Panc1 (cell line): ENCODE measurements around the gene CACNA1C.

ENCODE experiments used
- TF ChIP-seq, protein P1 (sequence below): fragments of 450-650 bp; IDR thresholded peaks from 2 replicates; pipeline ENCODE4 v1.5.1; 2017; ENCODE audit warnings: mild to moderate bottlenecking
- TF ChIP-seq, protein P2 (sequence below), 2 experiments: IDR thresholded peaks; 2 replicates each; pipeline ENCODE4 v1.6.1; 2011 to 2012; ENCODE audit warnings: low read depth in 2 of 2, control low read depth in 1 of 2, low read length in 1 of 2, mild to moderate bottlenecking in 1 of 2, moderate library complexity in 1 of 2; ENCODE audit not compliant: insufficient read depth in 1 of 2

DNA sequence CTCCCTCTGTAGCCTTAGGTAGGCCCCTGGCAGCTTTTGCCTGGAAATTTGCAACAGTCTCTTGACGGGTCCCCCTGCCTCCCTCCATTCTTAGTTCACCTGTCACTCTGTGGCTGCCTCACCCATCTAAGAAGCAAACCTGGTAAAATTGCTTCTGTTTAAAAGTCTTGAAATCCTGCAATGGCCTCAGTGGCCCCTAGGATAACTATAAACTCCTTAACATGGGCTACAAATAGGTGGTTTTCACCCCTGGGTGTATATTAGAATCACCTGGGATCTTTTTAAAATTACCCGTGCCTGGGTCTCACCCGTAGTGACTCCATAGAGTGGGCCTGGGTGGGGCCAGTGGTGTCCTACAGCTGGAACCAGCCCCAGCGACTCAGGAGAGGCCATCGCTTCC, 332.7 kb downstream of the CACNA1C start:
- TF ChIP-seq, protein P1, sequence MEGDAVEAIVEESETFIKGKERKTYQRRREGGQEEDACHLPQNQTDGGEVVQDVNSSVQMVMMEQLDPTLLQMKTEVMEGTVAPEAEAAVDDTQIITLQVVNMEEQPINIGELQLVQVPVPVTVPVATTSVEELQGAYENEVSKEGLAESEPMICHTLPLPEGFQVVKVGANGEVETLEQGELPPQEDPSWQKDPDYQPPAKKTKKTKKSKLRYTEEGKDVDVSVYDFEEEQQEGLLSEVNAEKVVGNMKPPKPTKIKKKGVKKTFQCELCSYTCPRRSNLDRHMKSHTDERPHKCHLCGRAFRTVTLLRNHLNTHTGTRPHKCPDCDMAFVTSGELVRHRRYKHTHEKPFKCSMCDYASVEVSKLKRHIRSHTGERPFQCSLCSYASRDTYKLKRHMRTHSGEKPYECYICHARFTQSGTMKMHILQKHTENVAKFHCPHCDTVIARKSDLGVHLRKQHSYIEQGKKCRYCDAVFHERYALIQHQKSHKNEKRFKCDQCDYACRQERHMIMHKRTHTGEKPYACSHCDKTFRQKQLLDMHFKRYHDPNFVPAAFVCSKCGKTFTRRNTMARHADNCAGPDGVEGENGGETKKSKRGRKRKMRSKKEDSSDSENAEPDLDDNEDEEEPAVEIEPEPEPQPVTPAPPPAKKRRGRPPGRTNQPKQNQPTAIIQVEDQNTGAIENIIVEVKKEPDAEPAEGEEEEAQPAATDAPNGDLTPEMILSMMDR: no peak
- TF ChIP-seq, protein P2, sequence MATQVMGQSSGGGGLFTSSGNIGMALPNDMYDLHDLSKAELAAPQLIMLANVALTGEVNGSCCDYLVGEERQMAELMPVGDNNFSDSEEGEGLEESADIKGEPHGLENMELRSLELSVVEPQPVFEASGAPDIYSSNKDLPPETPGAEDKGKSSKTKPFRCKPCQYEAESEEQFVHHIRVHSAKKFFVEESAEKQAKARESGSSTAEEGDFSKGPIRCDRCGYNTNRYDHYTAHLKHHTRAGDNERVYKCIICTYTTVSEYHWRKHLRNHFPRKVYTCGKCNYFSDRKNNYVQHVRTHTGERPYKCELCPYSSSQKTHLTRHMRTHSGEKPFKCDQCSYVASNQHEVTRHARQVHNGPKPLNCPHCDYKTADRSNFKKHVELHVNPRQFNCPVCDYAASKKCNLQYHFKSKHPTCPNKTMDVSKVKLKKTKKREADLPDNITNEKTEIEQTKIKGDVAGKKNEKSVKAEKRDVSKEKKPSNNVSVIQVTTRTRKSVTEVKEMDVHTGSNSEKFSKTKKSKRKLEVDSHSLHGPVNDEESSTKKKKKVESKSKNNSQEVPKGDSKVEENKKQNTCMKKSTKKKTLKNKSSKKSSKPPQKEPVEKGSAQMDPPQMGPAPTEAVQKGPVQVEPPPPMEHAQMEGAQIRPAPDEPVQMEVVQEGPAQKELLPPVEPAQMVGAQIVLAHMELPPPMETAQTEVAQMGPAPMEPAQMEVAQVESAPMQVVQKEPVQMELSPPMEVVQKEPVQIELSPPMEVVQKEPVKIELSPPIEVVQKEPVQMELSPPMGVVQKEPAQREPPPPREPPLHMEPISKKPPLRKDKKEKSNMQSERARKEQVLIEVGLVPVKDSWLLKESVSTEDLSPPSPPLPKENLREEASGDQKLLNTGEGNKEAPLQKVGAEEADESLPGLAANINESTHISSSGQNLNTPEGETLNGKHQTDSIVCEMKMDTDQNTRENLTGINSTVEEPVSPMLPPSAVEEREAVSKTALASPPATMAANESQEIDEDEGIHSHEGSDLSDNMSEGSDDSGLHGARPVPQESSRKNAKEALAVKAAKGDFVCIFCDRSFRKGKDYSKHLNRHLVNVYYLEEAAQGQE (IDR thresholded peaks at IDR 0.05; ENCODE audit: insufficient read depth in 1 of 2, low read depth in 2 of 2, low read length in 1 of 2): no peak
